GM13976 (cell line): ENCODE results near the gene CNTD1.

Source experiments
- DNase-seq: peaks from one replicate; pipeline ENCODE4 v3.0.0; 2012; ENCODE audit warnings: low spot score
- in situ Hi-C: fragments of 300-500 bp; cut with MboI; formaldehyde crosslinking; loops from one replicate; pipeline ENCODE4 v1.12.0; 2022; ENCODE audit warnings: low sequenced_read_pairs, mixed read lengths, inconsistent platforms; ENCODE audit not compliant: unreplicated experiment
- TF ChIP-seq, protein P1 (sequence below): IDR thresholded peaks from 2 replicates; pipeline ENCODE4 v1.5.1; 2012; ENCODE audit warnings: borderline replicate concordance, mild to moderate bottlenecking; ENCODE audit not compliant: insufficient read depth; ENCODE audit errors: extremely low read depth, missing control alignments, control extremely low read depth

The CNTD1 gene

DNA sequence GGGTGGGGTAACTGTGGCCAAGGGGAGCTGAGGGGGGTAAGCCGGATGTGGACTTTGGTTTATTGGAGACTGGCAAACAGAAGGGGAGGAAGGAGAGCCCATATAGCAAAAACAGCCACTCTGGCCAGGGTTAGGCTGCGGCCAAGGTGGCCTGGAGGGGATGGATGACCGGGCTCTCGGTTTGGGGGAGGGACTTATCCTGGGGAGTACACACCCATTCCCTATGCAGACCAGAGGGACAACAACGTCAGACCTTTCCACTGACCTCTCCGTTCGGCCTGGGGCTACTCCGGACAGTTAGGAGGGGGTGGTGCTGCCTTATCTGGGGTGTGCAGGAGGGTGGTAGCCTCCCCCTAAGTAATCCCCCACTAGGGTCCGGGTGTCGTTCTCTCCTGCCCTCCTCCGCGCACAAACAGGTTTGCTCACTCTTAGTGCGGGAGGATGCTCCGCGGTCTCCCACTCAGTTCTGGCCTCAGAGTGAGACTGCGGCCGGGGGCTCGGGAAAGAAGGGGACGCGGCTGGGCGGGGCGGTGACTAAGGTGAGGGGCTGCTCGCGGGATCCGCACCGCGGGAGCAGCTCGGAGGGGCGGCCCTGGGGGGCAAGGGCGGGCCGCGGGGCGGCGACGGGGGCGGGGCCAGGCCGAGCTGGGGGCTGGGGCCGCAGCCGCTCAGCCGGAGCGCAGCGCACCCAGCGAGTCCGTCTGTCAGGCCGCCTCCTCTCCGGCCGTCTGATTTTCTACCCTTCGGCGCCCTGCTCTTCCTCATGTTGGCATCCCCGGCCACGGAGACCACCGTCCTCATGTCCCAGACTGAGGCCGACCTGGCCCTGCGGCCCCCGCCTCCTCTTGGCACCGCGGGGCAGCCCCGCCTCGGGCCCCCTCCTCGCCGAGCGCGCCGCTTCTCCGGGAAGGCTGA, 18.5 kb upstream of the CNTD1 start, which contains the start of gene WNK4:
Gene WNK4 (plus strand): TSS at position 675 of the 915 bp plus-strand sequence. CDS start 89 bp downstream, at position 764.
- TF ChIP-seq, protein P1, sequence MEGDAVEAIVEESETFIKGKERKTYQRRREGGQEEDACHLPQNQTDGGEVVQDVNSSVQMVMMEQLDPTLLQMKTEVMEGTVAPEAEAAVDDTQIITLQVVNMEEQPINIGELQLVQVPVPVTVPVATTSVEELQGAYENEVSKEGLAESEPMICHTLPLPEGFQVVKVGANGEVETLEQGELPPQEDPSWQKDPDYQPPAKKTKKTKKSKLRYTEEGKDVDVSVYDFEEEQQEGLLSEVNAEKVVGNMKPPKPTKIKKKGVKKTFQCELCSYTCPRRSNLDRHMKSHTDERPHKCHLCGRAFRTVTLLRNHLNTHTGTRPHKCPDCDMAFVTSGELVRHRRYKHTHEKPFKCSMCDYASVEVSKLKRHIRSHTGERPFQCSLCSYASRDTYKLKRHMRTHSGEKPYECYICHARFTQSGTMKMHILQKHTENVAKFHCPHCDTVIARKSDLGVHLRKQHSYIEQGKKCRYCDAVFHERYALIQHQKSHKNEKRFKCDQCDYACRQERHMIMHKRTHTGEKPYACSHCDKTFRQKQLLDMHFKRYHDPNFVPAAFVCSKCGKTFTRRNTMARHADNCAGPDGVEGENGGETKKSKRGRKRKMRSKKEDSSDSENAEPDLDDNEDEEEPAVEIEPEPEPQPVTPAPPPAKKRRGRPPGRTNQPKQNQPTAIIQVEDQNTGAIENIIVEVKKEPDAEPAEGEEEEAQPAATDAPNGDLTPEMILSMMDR: no peak
- DNase-seq: no peak
- in situ Hi-C loops: no loop called here

- in situ Hi-C loops: no loop called here
- TF ChIP-seq, protein P1: no peak
- DNase-seq: no peak
These were observed 17.6 kb upstream of the CNTD1 start for GRCh38 chr17:42780851-42781638.

DNA sequence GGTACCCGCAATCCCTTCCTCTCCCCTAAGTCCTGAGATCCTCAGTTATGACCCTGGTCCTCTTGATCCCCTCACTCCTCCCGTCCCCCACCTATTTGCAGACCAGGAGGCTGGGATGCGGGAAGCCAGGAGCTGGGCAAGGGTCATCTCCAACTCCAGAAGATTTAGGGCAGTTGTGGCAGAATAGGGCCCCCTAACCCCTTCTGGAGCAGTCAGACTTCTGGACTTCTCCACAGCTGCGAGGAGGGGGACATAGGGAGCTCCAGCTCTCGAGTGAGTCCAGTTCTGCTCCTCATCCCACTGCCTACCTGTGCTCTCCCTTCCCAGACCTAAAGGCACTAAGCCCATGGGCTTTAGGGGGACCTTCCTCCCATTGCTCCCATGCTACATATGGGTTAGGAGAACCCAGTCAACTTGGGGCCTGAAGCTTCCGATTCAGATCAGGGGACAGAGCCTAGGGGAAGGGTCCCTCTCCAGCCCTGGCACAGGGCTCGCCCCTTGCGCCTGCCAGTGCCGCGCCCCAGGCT, 17.0 kb upstream of the CNTD1 start:
- DNase-seq: no peak
- TF ChIP-seq, protein P1: no peak
- in situ Hi-C loops: no loop called here

- no peak for DNase-seq
These were observed 16.2 kb upstream of the CNTD1 start for GRCh38 chr17:42782166-42783061.

GRCh38 chr17:42783062-42783790, 15.4 kb upstream of the CNTD1 start:
- in situ Hi-C loops: no loop called here
- TF ChIP-seq, protein P1: no peak
- no peak for DNase-seq

More at GRCh38 chr17:42782166-42783061, 16.2 kb upstream of the CNTD1 start:
- TF ChIP-seq, protein P1: no peak
- in situ Hi-C loops: no loop called here

DNA sequence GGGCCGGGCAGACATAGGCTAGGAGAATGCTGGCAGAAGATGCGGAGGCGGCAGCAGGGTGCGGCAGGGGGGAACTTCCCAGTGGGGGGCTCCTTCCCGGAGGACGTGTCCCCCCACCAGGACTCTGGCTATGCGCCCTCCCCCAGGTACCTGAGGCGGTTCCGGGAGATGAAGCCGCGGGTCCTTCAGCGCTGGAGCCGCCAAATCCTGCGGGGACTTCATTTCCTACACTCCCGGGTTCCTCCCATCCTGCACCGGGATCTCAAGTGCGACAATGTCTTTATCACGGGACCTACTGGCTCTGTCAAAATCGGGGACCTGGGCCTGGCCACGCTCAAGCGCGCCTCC, 14.9 kb upstream of the CNTD1 start:
- TF ChIP-seq, protein P1: no peak
- DNase-seq: no peak
- in situ Hi-C loops: no loop called here
